ENCODE measurements around the gene IFI27.

DNA sequence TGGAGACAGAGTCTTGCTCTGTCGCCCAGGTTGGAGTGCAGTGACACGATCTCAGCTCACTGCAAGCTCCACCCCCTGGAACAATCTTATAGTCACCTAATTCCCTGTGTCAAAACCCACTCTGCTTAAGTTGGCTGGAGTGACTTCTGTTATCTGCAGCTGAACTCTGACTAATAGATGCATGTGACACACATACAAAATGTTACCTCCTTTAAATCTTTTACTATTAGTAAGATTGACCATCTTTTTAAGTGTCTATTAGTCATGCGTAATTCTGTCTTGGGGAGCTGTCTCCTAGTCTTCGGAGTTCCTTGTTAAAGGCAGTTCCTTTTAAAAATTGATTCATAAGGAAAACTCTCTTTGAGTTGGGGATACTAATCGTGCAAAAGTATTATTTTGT lies 22.0 kb upstream of the IFI27 start:
- TF ChIP-seq FOS (IDR thresholded peaks at IDR 0.05; ENCODE audit: low read depth, low read length) (0 out of 2 replicates have a peak, but pooled peaks have one; percentile 28), RAD21 (IDR thresholded peaks at IDR 0.05; ENCODE audit: low read length) (no peak), POLR2A (IDR thresholded peaks at IDR 0.05; ENCODE audit: low read depth, low read length) (no peak), RFX5 (IDR thresholded peaks at IDR 0.05; ENCODE audit: low read depth, low read length) (no peak), CEBPB (IDR thresholded peaks at IDR 0.05; ENCODE audit: low read depth, low read length) (no peak), CHD1 (IDR thresholded peaks at IDR 0.05; ENCODE audit: low read depth, low read length) (no peak), MXI1 (IDR thresholded peaks at IDR 0.05; ENCODE audit: borderline replicate concordance, low read depth, low read length) (no peak)
- TF ChIP-seq, protein P1, sequence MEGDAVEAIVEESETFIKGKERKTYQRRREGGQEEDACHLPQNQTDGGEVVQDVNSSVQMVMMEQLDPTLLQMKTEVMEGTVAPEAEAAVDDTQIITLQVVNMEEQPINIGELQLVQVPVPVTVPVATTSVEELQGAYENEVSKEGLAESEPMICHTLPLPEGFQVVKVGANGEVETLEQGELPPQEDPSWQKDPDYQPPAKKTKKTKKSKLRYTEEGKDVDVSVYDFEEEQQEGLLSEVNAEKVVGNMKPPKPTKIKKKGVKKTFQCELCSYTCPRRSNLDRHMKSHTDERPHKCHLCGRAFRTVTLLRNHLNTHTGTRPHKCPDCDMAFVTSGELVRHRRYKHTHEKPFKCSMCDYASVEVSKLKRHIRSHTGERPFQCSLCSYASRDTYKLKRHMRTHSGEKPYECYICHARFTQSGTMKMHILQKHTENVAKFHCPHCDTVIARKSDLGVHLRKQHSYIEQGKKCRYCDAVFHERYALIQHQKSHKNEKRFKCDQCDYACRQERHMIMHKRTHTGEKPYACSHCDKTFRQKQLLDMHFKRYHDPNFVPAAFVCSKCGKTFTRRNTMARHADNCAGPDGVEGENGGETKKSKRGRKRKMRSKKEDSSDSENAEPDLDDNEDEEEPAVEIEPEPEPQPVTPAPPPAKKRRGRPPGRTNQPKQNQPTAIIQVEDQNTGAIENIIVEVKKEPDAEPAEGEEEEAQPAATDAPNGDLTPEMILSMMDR (conservative IDR thresholded peaks at IDR 0.05; ENCODE audit: low read depth, low read length) = no peak

Measured in IMR-90 (cell line).